GM12878 (cell line): ENCODE data around the gene NOS1. TPM values are rescaled to one million over a fixed set of nuclear protein-coding genes. Genes with fewer than 3 reads are reported as not detected.

ENCODE experiments used
- ATAC-seq: fragments of 200-7000 bp; cut with Tn5 transposase; 3 replicates; pipeline ENCODE4 v1.9.1; 2020; ENCODE audit warnings: mild to moderate bottlenecking, moderate library complexity
- BruUV-seq: library from RNA; stranded (reverse); fragments of 400-500 nt; replicated peaks from 2 replicates; lab custom pipeline; 2021; lab: Mats Ljungman, UMichigan
- CTCF ChIA-PET: fragments of 300-600 bp; sonication (Branson Sonifier 250); formaldehyde crosslinking; extraction: SDS; loops from one replicate; lab custom pipeline; 2021; ENCODE audit warnings: inconsistent platforms; lab: Yijun Ruan, JAX
- POLR2A ChIA-PET: fragments of 350-600 bp; formaldehyde crosslinking; extraction: SDS; loops from one replicate; lab custom pipeline; 2021; ENCODE audit warnings: inconsistent platforms; lab: Charles Lee
- RAD21 ChIA-PET: fragments of 300-600 bp; sonication (Branson Sonifier 250); formaldehyde crosslinking; loops from one replicate; lab custom pipeline; 2023; ENCODE audit warnings: antibody characterized with exemption; ENCODE audit not compliant: unreplicated experiment; lab: Charles Lee
- SMC1A ChIA-PET: fragments of 300-600 bp; sonication (Branson Sonifier 250); formaldehyde crosslinking; loops from one replicate; lab custom pipeline; 2023; ENCODE audit not compliant: unreplicated experiment, uncharacterized antibody; lab: Charles Lee
- DNase-seq: peaks from one replicate; pipeline ENCODE4 v3.0.0-alpha.2; 2011; ENCODE audit warnings: low read depth, low spot score
- FAIRE-seq: peaks from 3 replicates; lab custom pipeline; 2011; peaks lifted over from hg19 to GRCh38; lab: Jason Lieb, UNC
- H2AFZ ChIP-seq: 2 replicates; pipeline ENCODE4 v1.6.0; 2011; ENCODE audit warnings: low read depth, low read length, control low read depth; ENCODE audit not compliant: control insufficient read depth
- H3K27ac ChIP-seq: 2 replicates; pipeline ENCODE4 v1.5.1; 2011; ENCODE audit warnings: control low read depth; ENCODE audit not compliant: control insufficient read depth, insufficient read depth
- H3K27me3 ChIP-seq, 2 experiments: replicated peaks in 1 of 2; 2 replicates each; pipeline versions ENCODE4 v1.6.0 to v1.6.1; 2011; ENCODE audit warnings: low read length in 1 of 2; ENCODE audit not compliant: control insufficient read depth in 2 of 2, insufficient read depth in 2 of 2
- H3K36me3 ChIP-seq, 2 experiments: 2 replicates each; pipeline ENCODE4 v1.5.1; 2011; ENCODE audit warnings: low read length in 1 of 2; ENCODE audit not compliant: control insufficient read depth in 2 of 2, insufficient read depth in 2 of 2
- H3K4me1 ChIP-seq: 2 replicates; pipeline ENCODE4 v1.6.1; 2011; ENCODE audit warnings: mild to moderate bottlenecking, low read length, moderate library complexity, mixed read lengths; ENCODE audit not compliant: control insufficient read depth, insufficient read depth
- H3K4me2 ChIP-seq: 2 replicates; pipeline ENCODE4 v1.6.0; 2011; ENCODE audit warnings: control low read depth; ENCODE audit not compliant: control insufficient read depth, insufficient read depth
- H3K4me3 ChIP-seq: fragments of 200-600 bp; sonication (generic); 2 replicates; pipeline ENCODE4 v1.5.1; 2016
- H3K79me2 ChIP-seq: 2 replicates; pipeline ENCODE4 v1.6.0; 2011; ENCODE audit warnings: low read length; ENCODE audit not compliant: control insufficient read depth, insufficient read depth
- H3K9ac ChIP-seq: 2 replicates; pipeline ENCODE4 v1.8.0; 2011; ENCODE audit warnings: low read length, control low read depth, mixed read lengths; ENCODE audit not compliant: control insufficient read depth, insufficient read depth
- H3K9me3 ChIP-seq: replicated peaks from 3 replicates; pipeline ENCODE4 v1.5.1; 2011; ENCODE audit warnings: mild to moderate bottlenecking, low read length; ENCODE audit not compliant: control insufficient read depth, insufficient read depth
- H4K20me1 ChIP-seq: 2 replicates; pipeline ENCODE4 v1.6.0; 2011; ENCODE audit not compliant: control insufficient read depth, insufficient read depth
- CHD1 ChIP-seq: IDR thresholded peaks from 2 replicates; pipeline ENCODE4 v1.6.1; 2012; ENCODE audit warnings: low read depth, low read length, improper control_type of control experiment
- IKZF1 ChIP-seq: fragments of 450-650 bp; conservative IDR thresholded peaks from 2 replicates; pipeline ENCODE4 v1.6.1; 2017; ENCODE audit warnings: antibody characterized with exemption, mild to moderate bottlenecking
- KAT2A ChIP-seq: conservative IDR thresholded peaks from 2 replicates; pipeline ENCODE4 v1.6.1; 2011; ENCODE audit warnings: low read depth, low read length; ENCODE audit not compliant: control insufficient read depth
- RELA ChIP-seq: fragments of 450-650 bp; IDR thresholded peaks from 2 replicates; pipeline ENCODE4 v1.8.0; 2014; ENCODE audit warnings: borderline replicate concordance; ENCODE audit not compliant: partially characterized antibody
- SIN3A ChIP-seq: IDR thresholded peaks from 2 replicates; pipeline ENCODE4 v1.6.1; 2012; ENCODE audit warnings: low read depth, low read length, improper control_type of control experiment
- SRF ChIP-seq, 2 experiments: IDR thresholded peaks; 2 replicates each; pipeline ENCODE4 v1.6.1; 2011; ENCODE audit warnings: low read depth in 2 of 2, low read length in 2 of 2, mild to moderate bottlenecking in 1 of 2, moderate library complexity in 1 of 2
- TARDBP ChIP-seq: IDR thresholded peaks from 2 replicates; pipeline ENCODE4 v1.6.1; 2016; ENCODE audit warnings: borderline replicate concordance
- ZSCAN29 ChIP-seq: fragments of 450-650 bp; IDR thresholded peaks from 2 replicates; pipeline ENCODE4 v1.6.1; 2017; ENCODE audit warnings: mild to moderate bottlenecking, moderate library complexity
- WGBS: methylation state at CpG from one replicate; pipeline ENCODE4 v1.1.6; 2016; ENCODE audit warnings: low lambda C conversion rate; ENCODE audit not compliant: insufficient replicate concordance, insufficient coverage; ENCODE audit errors: missing lambda C conversion rate; 5-methylcytosine and 5-hydroxymethylcytosine counted together
- in situ Hi-C: fragments of 300-500 bp; cut with MboI; formaldehyde crosslinking; loops from 9 replicates; pipeline ENCODE4 v1.14.3; 2018; ENCODE audit warnings: mixed read lengths
- intact Hi-C: fragments of 100-400 bp; cut with micrococcal nuclease; formaldehyde crosslinking; loops from one replicate; pipeline ENCODE4 v1.14.2; 2022; ENCODE audit not compliant: unreplicated experiment
- polyA plus RNA-seq, 11 experiments: library from polyadenylated mRNA; depleted of rRNA in 4 of 11; unstranded in 6 of 11; stranded (reverse) in 5 of 11; fragments of >200 nt; fragmentation: Nextera tagmentation in 4 of 11; fragmentation: Illumina TruSeq in 1 of 11; extraction: Ambion mirVana in 4 of 11; extraction: Trizol in 1 of 11; gene quantifications; 1 replicate in 1 of 11; 2 replicates in 10 of 11; pipeline versions ENCODE4 v1.2.1 to v1.2.3, GENCODE V29; 2011 to 2016; ENCODE audit warnings: inconsistent platforms in 2 of 11, missing spikeins in 2 of 11, low read depth in 1 of 11
- total RNA-seq, 4 experiments: library from RNA; depleted of rRNA in 3 of 4; stranded (reverse); fragments of >200 nt in 3 of 4; fragmentation: Illumina TruSeq in 1 of 4; extraction: Trizol in 1 of 4; gene quantifications; 2 replicates each; pipeline versions ENCODE4 v1.2.1 to v1.2.3, GENCODE V29; 2013 to 2021
- TF ChIP-seq, protein P1 (sequence below): IDR thresholded peaks from 2 replicates; pipeline ENCODE4 v1.6.1; 2012; ENCODE audit warnings: low read depth, low read length, improper control_type of control experiment
- TF ChIP-seq, protein P2 (sequence below): fragments of 450-650 bp; IDR thresholded peaks from 2 replicates; pipeline ENCODE4 v1.6.1; 2017; ENCODE audit warnings: low read depth, mild to moderate bottlenecking, moderate library complexity
- TF ChIP-seq, protein P3 (sequence below): fragments of 450-650 bp; formaldehyde crosslinking; IDR thresholded peaks from 2 replicates; pipeline ENCODE4 v1.5.0; 2022; ENCODE audit warnings: mild to moderate bottlenecking, missing genetic modification characterization

Gene NOS1
- total and polyA plus RNA-seq, 10 of the 15 experiments (the other 5 are each of a cell fraction or from before 2014, with no cell fraction given) = under 0.01 to 0.04 (median 0.01) TPM; not detected in 7

DNA sequence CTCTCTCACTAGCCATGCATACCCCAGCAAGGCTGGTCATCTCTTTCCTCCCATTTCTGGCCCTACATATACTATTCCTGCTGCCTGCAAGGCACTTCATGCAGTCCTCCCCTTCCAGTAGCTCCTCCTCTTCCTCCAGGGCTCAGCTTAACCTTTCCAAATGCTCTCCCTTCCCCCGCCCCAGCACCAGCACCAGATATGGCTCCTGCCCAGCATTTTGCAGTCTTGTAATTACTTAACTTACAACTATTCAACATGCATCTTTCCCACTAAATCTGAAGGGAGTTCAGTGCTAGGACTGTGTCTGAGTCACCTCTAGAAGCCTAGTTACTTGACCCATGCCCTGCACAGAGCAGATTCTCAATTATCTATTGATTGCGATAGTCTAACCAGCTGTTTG lies 169.4 kb downstream of the NOS1 start:
- H2AFZ ChIP-seq = no peak overlapping the region
- no peak for DNase-seq
- no peak overlapping the region for H3K4me2 ChIP-seq
- POLR2A ChIA-PET = no interaction called here
- SMC1A ChIA-PET = no interaction called here
- no peak for TF ChIP-seq IKZF1
- TF ChIP-seq RELA = no peak
- TF ChIP-seq TARDBP = no peak
- no peak for TF ChIP-seq SRF (IDR thresholded peaks at IDR 0.05; ENCODE audit: low read depth in 2 of 2, low read length in 2 of 2)
- no peak for TF ChIP-seq KAT2A
- TF ChIP-seq, protein P1, sequence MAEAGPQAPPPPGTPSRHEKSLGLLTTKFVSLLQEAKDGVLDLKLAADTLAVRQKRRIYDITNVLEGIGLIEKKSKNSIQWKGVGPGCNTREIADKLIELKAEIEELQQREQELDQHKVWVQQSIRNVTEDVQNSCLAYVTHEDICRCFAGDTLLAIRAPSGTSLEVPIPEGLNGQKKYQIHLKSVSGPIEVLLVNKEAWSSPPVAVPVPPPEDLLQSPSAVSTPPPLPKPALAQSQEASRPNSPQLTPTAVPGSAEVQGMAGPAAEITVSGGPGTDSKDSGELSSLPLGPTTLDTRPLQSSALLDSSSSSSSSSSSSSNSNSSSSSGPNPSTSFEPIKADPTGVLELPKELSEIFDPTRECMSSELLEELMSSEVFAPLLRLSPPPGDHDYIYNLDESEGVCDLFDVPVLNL = no peak
- TF ChIP-seq SIN3A = no peak
- TF ChIP-seq CHD1 = no peak
- TF ChIP-seq, protein P2, sequence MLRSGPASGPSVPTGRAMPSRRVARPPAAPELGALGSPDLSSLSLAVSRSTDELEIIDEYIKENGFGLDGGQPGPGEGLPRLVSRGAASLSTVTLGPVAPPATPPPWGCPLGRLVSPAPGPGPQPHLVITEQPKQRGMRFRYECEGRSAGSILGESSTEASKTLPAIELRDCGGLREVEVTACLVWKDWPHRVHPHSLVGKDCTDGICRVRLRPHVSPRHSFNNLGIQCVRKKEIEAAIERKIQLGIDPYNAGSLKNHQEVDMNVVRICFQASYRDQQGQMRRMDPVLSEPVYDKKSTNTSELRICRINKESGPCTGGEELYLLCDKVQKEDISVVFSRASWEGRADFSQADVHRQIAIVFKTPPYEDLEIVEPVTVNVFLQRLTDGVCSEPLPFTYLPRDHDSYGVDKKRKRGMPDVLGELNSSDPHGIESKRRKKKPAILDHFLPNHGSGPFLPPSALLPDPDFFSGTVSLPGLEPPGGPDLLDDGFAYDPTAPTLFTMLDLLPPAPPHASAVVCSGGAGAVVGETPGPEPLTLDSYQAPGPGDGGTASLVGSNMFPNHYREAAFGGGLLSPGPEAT = no peak
- TF ChIP-seq ZSCAN29 = no peak
- TF ChIP-seq, protein P3, sequence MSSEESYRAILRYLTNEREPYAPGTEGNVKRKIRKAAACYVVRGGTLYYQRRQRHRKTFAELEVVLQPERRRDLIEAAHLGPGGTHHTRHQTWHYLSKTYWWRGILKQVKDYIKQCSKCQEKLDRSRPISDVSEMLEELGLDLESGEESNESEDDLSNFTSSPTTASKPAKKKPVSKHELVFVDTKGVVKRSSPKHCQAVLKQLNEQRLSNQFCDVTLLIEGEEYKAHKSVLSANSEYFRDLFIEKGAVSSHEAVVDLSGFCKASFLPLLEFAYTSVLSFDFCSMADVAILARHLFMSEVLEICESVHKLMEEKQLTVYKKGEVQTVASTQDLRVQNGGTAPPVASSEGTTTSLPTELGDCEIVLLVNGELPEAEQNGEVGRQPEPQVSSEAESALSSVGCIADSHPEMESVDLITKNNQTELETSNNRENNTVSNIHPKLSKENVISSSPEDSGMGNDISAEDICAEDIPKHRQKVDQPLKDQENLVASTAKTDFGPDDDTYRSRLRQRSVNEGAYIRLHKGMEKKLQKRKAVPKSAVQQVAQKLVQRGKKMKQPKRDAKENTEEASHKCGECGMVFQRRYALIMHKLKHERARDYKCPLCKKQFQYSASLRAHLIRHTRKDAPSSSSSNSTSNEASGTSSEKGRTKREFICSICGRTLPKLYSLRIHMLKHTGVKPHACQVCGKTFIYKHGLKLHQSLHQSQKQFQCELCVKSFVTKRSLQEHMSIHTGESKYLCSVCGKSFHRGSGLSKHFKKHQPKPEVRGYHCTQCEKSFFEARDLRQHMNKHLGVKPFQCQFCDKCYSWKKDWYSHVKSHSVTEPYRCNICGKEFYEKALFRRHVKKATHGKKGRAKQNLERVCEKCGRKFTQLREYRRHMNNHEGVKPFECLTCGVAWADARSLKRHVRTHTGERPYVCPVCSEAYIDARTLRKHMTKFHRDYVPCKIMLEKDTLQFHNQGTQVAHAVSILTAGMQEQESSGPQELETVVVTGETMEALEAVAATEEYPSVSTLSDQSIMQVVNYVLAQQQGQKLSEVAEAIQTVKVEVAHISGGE (CRISPR knock-in tag) = no peak
- no peaks in the 10 kb centered on the region; the same call in 1 of the 2 replicates for H3K4me1 ChIP-seq
- CTCF ChIA-PET = no interaction called here
- no peak overlapping the region for H3K9ac ChIP-seq
- FAIRE-seq = no peak
- WGBS = 46% methylated on average over 2 of the region's 2 CpGs
- H3K9me3 ChIP-seq = no peaks in the 10 kb centered on the region
- H3K27ac ChIP-seq = no peak overlapping the region
- in situ Hi-C loops (loop anchor here (25.0 kb wide), 1 partner anchor 1195 kb away; the partner anchor contains the start of gene SUDS3), intact Hi-C loops (no loop called here)
- RAD21 ChIA-PET = no interaction called here
- peaks cover 18% of the 10 kb centered on the region for H3K79me2 ChIP-seq
- H4K20me1 ChIP-seq = no peaks in the 10 kb centered on the region
- H3K27me3 ChIP-seq = no peaks in the 10 kb centered on the region
- no peaks in the 10 kb centered on the region for H3K36me3 ChIP-seq
- H3K4me3 ChIP-seq = no peak overlapping the region
- BruUV-seq = no TSS peak
- no peak for ATAC-seq
